H9 (cell line): ENCODE results near the gene ALB. TPM values are rescaled to one million over a fixed set of nuclear protein-coding genes. Genes with fewer than 3 reads are reported as not detected.

Experiments used
- DNase-seq: peaks from one replicate; pipeline ENCODE4 v3.0.0-alpha.2; 2017
- H2AFZ ChIP-seq: one replicate; pipeline ENCODE4 v1.6.1; 2013; ENCODE audit warnings: mild to moderate bottlenecking, low read length, control low read depth, moderate library complexity
- H2AK5ac ChIP-seq: 2 replicates; pipeline ENCODE4 v1.6.1; 2013; ENCODE audit warnings: low read length, control low read depth, mixed read lengths; ENCODE audit not compliant: insufficient read length
- H2BK120ac ChIP-seq: one replicate; pipeline ENCODE4 v1.6.1; 2013; ENCODE audit warnings: low read depth, mild to moderate bottlenecking, low read length, control low read depth, inconsistent platforms; ENCODE audit not compliant: poor library complexity, severe bottlenecking
- H2BK12ac ChIP-seq: 2 replicates; pipeline ENCODE4 v1.6.1; 2013; ENCODE audit warnings: low read length, control low read depth, mixed read lengths, low read depth; ENCODE audit not compliant: insufficient read length
- H2BK15ac ChIP-seq: 2 replicates; pipeline ENCODE4 v1.6.1; 2013; ENCODE audit warnings: low read depth, low read length, control low read depth
- H2BK20ac ChIP-seq: one replicate; pipeline ENCODE4 v1.6.1; 2013; ENCODE audit warnings: low read depth, mild to moderate bottlenecking, low read length, control low read depth, inconsistent platforms; ENCODE audit not compliant: poor library complexity, severe bottlenecking
- H2BK5ac ChIP-seq: 2 replicates; pipeline ENCODE4 v1.6.1; 2013; ENCODE audit warnings: low read length, control low read depth, mixed read lengths; ENCODE audit not compliant: insufficient read length
- H3K14ac ChIP-seq: 2 replicates; pipeline ENCODE4 v1.6.1; 2013; ENCODE audit warnings: low read length, control low read depth; ENCODE audit not compliant: insufficient read depth
- H3K18ac ChIP-seq: 2 replicates; pipeline ENCODE4 v1.6.1; 2013; ENCODE audit warnings: low read depth, mild to moderate bottlenecking, mixed read lengths, low read length, control low read depth; ENCODE audit not compliant: insufficient read length
- H3K23ac ChIP-seq: 2 replicates; pipeline ENCODE4 v1.6.1; 2013; ENCODE audit warnings: low read length, control low read depth, mixed read lengths, low read depth; ENCODE audit not compliant: insufficient read length
- H3K23me2 ChIP-seq: 2 replicates; pipeline ENCODE4 v1.6.1; 2013; ENCODE audit warnings: low read depth, mild to moderate bottlenecking, mixed read lengths, low read length, control low read depth; ENCODE audit not compliant: insufficient read length, poor library complexity, severe bottlenecking
- H3K27ac ChIP-seq: 2 replicates; pipeline ENCODE4 v1.5.1; 2013; ENCODE audit warnings: low read length, control low read depth, mixed read lengths, low read depth; ENCODE audit not compliant: insufficient read length
- H3K27me3 ChIP-seq: 2 replicates; pipeline ENCODE4 v1.6.1; 2013; ENCODE audit warnings: low read length, control low read depth, inconsistent platforms; ENCODE audit not compliant: insufficient read depth
- H3K4ac ChIP-seq: 2 replicates; pipeline ENCODE4 v1.6.1; 2013; ENCODE audit warnings: low read depth, mild to moderate bottlenecking, control low read depth, inconsistent platforms, low read length, moderate library complexity
- H3K4me1 ChIP-seq: 2 replicates; pipeline ENCODE4 v1.6.1; 2013; ENCODE audit warnings: low read length, control low read depth, inconsistent platforms; ENCODE audit not compliant: insufficient read depth
- H3K4me2 ChIP-seq: 2 replicates; pipeline ENCODE4 v1.6.1; 2013; ENCODE audit warnings: low read length, control low read depth, mixed read lengths; ENCODE audit not compliant: insufficient read length, insufficient read depth
- H3K56ac ChIP-seq: 2 replicates; pipeline ENCODE4 v1.6.1; 2013; ENCODE audit warnings: low read depth, mild to moderate bottlenecking, mixed read lengths, low read length, control low read depth; ENCODE audit not compliant: insufficient read length
- H3K79me1 ChIP-seq: 2 replicates; pipeline ENCODE4 v1.6.1; 2013; ENCODE audit warnings: low read depth, mild to moderate bottlenecking, moderate library complexity, low read length, control low read depth, inconsistent platforms; ENCODE audit not compliant: insufficient read depth, poor library complexity, severe bottlenecking
- H3K79me2 ChIP-seq: 2 replicates; pipeline ENCODE4 v1.6.1; 2013; ENCODE audit warnings: low read length, control low read depth, inconsistent platforms; ENCODE audit not compliant: insufficient read depth
- H3K9ac ChIP-seq: 2 replicates; pipeline ENCODE4 v1.6.1; 2013; ENCODE audit warnings: low read length, control low read depth, mixed read lengths; ENCODE audit not compliant: insufficient read length; ENCODE audit errors: extremely low read depth
- H3K9me3 ChIP-seq: one replicate; pipeline ENCODE4 v1.6.1; 2013; ENCODE audit warnings: low read depth, low read length, inconsistent platforms; ENCODE audit not compliant: control insufficient read depth
- H3T11ph ChIP-seq: one replicate; pipeline ENCODE4 v1.6.1; 2013; ENCODE audit warnings: mild to moderate bottlenecking, low read length, control low read depth, inconsistent platforms
- H4K20me1 ChIP-seq: one replicate; pipeline ENCODE4 v1.6.1; 2013; ENCODE audit not compliant: control insufficient read depth, insufficient read length, insufficient read depth
- H4K5ac ChIP-seq: 2 replicates; pipeline ENCODE4 v1.6.1; 2013; ENCODE audit warnings: low read depth, mild to moderate bottlenecking, mixed read lengths, low read length, control low read depth; ENCODE audit not compliant: insufficient read length
- H4K8ac ChIP-seq: replicated peaks from 2 replicates; pipeline ENCODE4 v1.6.1; 2013; ENCODE audit warnings: low read length, control low read depth, mixed read lengths, low read depth; ENCODE audit not compliant: insufficient read length
- H4K91ac ChIP-seq: 2 replicates; pipeline ENCODE4 v1.6.1; 2013; ENCODE audit warnings: low read depth, mild to moderate bottlenecking, moderate library complexity, mixed read lengths, low read length, control low read depth; ENCODE audit not compliant: insufficient read length
- H3K27ac Mint-ChIP-seq, 3 experiments: 2 replicates in 2 of 3; 3 replicates in 1 of 3; pipeline ENCODE4 v1.8.0; 2020 to 2021; ENCODE audit warnings: mixed read lengths in 3 of 3, mild to moderate bottlenecking in 1 of 3, moderate library complexity in 1 of 3
- H3K27me3 Mint-ChIP-seq: 2 replicates; pipeline ENCODE4 v1.8.0; 2021; ENCODE audit warnings: low read depth, mild to moderate bottlenecking, moderate library complexity, mixed read lengths
- H3K36me3 Mint-ChIP-seq, 3 experiments: 2 replicates in 2 of 3; 3 replicates in 1 of 3; pipeline ENCODE4 v1.8.0; 2020 to 2021; ENCODE audit warnings: low read depth in 3 of 3, mixed read lengths in 3 of 3; ENCODE audit not compliant: insufficient read depth in 1 of 3
- H3K4me1 Mint-ChIP-seq, 2 experiments: 2 replicates each; pipeline ENCODE4 v1.8.0; 2020; ENCODE audit warnings: mixed read lengths in 2 of 2
- H3K4me3 Mint-ChIP-seq, 2 experiments: 2 replicates in 1 of 2; 3 replicates in 1 of 2; pipeline ENCODE4 v1.8.0; 2020 to 2021; ENCODE audit warnings: mild to moderate bottlenecking in 2 of 2, mixed read lengths in 2 of 2, moderate library complexity in 1 of 2
- H3K9me3 Mint-ChIP-seq, 2 experiments: 2 replicates in 1 of 2; 3 replicates in 1 of 2; pipeline ENCODE4 v1.8.0; 2020; ENCODE audit warnings: mild to moderate bottlenecking in 2 of 2, mixed read lengths in 2 of 2, moderate library complexity in 1 of 2
- CTCF ChIP-seq: fragments of 200-600 bp; sonication (generic); conservative IDR thresholded peaks from 3 replicates; pipeline ENCODE4 v1.8.0; 2021; ENCODE audit warnings: antibody characterized with exemption, mild to moderate bottlenecking
- WGBS: extraction: QIAGEN DNeasy Blood & Tissue Kit; methylation state at CpG from one replicate; pipeline ENCODE4 v1.1.7; 2013; ENCODE audit warnings: missing lambda C conversion rate, low lambda C conversion rate, mixed read lengths; ENCODE audit not compliant: insufficient read length; ENCODE audit errors: extremely low coverage; 5-methylcytosine and 5-hydroxymethylcytosine counted together
- total RNA-seq: library from RNA; stranded (reverse); gene quantifications from 2 replicates; pipeline ENCODE4 v1.2.1, GENCODE V29; 2021

ALB gene
- total RNA-seq, 1 experiment from 2014 or later: not detected

GRCh38 chr4:73383452-73383851 is 20.6 kb upstream of the ALB start:
- Histone ChIP-seq H4K5ac (no peak overlapping the region), H3K9ac (no peak overlapping the region), H3K79me2 (no peaks in the 10 kb centered on the region), H3K23me2 (no peaks in the 10 kb centered on the region), H3K4ac (no peak overlapping the region), H3K27me3 (no peaks in the 10 kb centered on the region), H2BK120ac (no peak overlapping the region), H4K20me1 (no peaks in the 10 kb centered on the region), H3K9me3 (no peaks in the 10 kb centered on the region), H3K4me1 (no peaks in the 10 kb centered on the region), H3K18ac (no peak overlapping the region), H4K91ac (no peak overlapping the region), H3T11ph (no peak overlapping the region), H3K4me2 (no peak overlapping the region), H3K14ac (no peak overlapping the region), H2BK15ac (no peak overlapping the region), H2BK12ac (no peak overlapping the region), H2AK5ac (no peak overlapping the region), H3K23ac (no peak overlapping the region), H3K56ac (no peak overlapping the region), H3K27ac (no peak overlapping the region), H2AFZ (no peak overlapping the region), H2BK20ac (no peak overlapping the region), H3K79me1 (no peaks in the 10 kb centered on the region), H4K8ac (no peak overlapping the region), H2BK5ac (no peak overlapping the region)
- H3K9me3 Mint-ChIP-seq: 0 out of 5 replicates have a peak, but pooled peaks cover 0 to 3% of the 10 kb centered on the region in 2 experiments
- peaks cover 0 to 6% (median 0%) of the 10 kb centered on the region in 3 experiments; a peak in 3 of 7 replicates for H3K36me3 Mint-ChIP-seq
- WGBS: no CpG with 5 or more reads among the region's 3 CpGs
- TF ChIP-seq CTCF: no peak
- no peak overlapping the region for H3K27ac Mint-ChIP-seq
- DNase-seq: no peak
- H3K4me3 Mint-ChIP-seq: no peak overlapping the region
- H3K27me3 Mint-ChIP-seq: no peaks in the 10 kb centered on the region
- peaks cover 3 to 12% of the 10 kb centered on the region in 2 experiments; a peak in 3 of 4 replicates for H3K4me1 Mint-ChIP-seq
